Upper lobe of right lung (tissue), 1 donor: ENCODE data around the gene TANGO6. TPM values are rescaled to one million over a fixed set of nuclear protein-coding genes. Genes with fewer than 3 reads are reported as not detected.

Experiments used
- ATAC-seq: fragments of 200-7000 bp; cut with Tn5 transposase; one replicate; pipeline ENCODE4 v1.9.1; 2020; ENCODE audit warnings: mild to moderate bottlenecking, moderate library complexity
- DNase-seq: peaks from one replicate; pipeline ENCODE4 v3.0.0-alpha.2; 2020
- H3K27ac ChIP-seq: fragments of 200-600 bp; one replicate; pipeline ENCODE4 v1.8.0; 2022
- H3K27me3 ChIP-seq: fragments of 200-600 bp; one replicate; pipeline ENCODE4 v1.8.0; 2022; ENCODE audit warnings: mild to moderate bottlenecking
- H3K36me3 ChIP-seq: fragments of 200-600 bp; one replicate; pipeline ENCODE4 v1.8.0; 2022
- H3K4me1 ChIP-seq: fragments of 200-600 bp; one replicate; pipeline ENCODE4 v1.8.0; 2022
- H3K4me3 ChIP-seq: fragments of 200-600 bp; one replicate; pipeline ENCODE4 v1.8.0; 2022; ENCODE audit warnings: mild to moderate bottlenecking
- H3K9me3 ChIP-seq: fragments of 200-600 bp; one replicate; pipeline ENCODE4 v1.8.0; 2022
- CTCF ChIP-seq: fragments of 200-600 bp; IDR thresholded peaks from one replicate; pipeline ENCODE4 v1.8.0; 2022; ENCODE audit warnings: antibody characterized with exemption
- intact Hi-C: fragments of 100-400 bp; cut with DNase I; formaldehyde crosslinking; loops from one replicate; pipeline ENCODE4 v1.11.0; 2022
- total RNA-seq: library from RNA; stranded (reverse); fragmentation: NEBNext Ultra II Directional; extraction: Animal tissue kit (Norgen Biotek cat#: 25700); gene quantifications from one replicate; pipeline ENCODE4 v1.2.1, GENCODE V29; 2021
- donor health status: DM: no; HTN: yes; CAD: no; lungs with severe emphysema.

Gene TANGO6
- total RNA-seq, 1 donor from 2014 or later: 19.1 TPM

DNA sequence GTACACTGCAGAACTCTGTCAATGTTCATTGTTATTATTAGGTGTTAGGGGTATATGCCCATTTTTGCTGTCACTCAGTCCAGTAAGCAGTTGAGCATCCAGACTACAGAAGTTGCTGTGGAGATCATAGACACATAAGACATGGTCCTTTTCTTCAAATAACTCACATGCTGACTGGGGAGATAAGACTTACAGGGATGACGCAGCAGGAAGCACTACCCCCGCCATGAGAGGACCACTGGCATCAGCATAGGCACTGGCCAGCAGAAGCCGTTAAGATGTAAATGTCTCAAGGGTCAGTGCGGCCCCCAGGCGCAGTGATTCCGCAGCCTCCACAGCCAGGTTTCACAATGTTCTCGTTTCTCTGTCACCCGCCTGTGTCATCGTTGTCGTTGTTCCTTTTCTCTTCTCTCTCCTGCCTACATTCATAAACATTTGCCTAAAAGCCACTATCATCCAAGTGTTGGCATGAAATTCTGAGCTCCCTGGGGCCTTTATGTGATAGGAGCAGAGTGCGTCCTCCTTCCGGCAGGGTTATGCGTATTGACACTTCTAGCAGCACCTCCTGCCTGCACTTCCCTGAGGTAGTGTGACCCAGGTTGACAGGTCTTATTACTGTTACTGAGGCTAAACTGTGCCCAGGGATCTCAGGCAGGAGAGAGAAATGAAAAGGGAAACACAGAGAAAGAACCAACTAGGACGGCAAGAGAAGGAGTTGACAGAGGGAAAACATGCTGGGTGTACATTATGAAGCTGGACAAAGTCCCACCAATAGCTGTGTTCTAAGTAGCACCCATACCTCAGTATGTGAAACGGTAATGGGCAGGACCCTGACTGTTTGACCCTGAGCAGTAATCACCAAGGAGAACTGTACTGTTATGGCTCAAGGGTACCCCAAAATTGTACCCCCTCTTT, 17.9 kb downstream of the TANGO6 start:
- Histone ChIP-seq H3K27ac (no peak overlapping the region), H3K27me3 (no peaks in the 10 kb centered on the region), H3K4me3 (no peak overlapping the region), H3K9me3 (no peaks in the 10 kb centered on the region), H3K4me1 (no peaks in the 10 kb centered on the region), H3K36me3 (peaks cover 37% of the 10 kb centered on the region)
- no peak for ATAC-seq
- TF ChIP-seq CTCF: no peak
- no peak for DNase-seq
- intact Hi-C loops: no loop called here

DNA sequence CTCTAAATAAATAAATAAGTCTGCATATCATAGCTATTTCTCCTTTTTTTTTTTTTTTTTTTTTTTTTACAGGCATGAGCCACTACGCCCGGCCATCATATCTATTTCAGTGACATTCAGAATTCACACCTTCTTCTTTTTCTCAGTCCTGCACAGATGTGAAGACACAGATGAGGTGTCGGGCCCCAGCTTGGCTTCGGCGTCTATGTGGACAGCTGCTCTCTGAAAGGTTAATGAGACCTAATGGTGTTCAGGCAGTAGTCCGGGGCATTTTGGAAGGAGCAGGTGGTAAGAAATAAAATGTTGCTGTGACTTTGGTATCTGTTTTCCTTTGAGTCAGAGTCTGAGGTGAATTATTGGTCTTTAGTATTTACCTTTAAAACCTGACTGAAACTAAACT, 23.6 kb downstream of the TANGO6 start:
- Histone ChIP-seq H3K4me3 (no peak overlapping the region), H3K27ac (no peak overlapping the region), H3K36me3 (peaks cover 43% of the 10 kb centered on the region), H3K4me1 (no peaks in the 10 kb centered on the region), H3K27me3 (no peaks in the 10 kb centered on the region), H3K9me3 (no peaks in the 10 kb centered on the region)
- intact Hi-C loops: no loop called here
- TF ChIP-seq CTCF: no peak
- ATAC-seq (no peak), DNase-seq (no peak)

GRCh38 chr16:68869492-68870088, 26.3 kb downstream of the TANGO6 start:
- Histone ChIP-seq H3K9me3 (no peaks in the 10 kb centered on the region), H3K27ac (no peak overlapping the region), H3K4me3 (no peak overlapping the region), H3K4me1 (no peaks in the 10 kb centered on the region), H3K27me3 (no peaks in the 10 kb centered on the region), H3K36me3 (peaks cover 28% of the 10 kb centered on the region)
- no peak for DNase-seq
- intact Hi-C loops: no loop called here
- TF ChIP-seq CTCF: no peak
- no peak for ATAC-seq

GRCh38 chr16:68873635-68874471, 30.5 kb downstream of the TANGO6 start:
- no peak for ATAC-seq
- peaks cover 57% of the 10 kb centered on the region for H3K36me3 ChIP-seq
- no peaks in the 10 kb centered on the region for H3K4me1 ChIP-seq
- H3K27me3 ChIP-seq: no peaks in the 10 kb centered on the region
- no peak for TF ChIP-seq CTCF
- H3K9me3 ChIP-seq: no peaks in the 10 kb centered on the region
- intact Hi-C loops: no loop called here
- no peak for DNase-seq
- H3K27ac ChIP-seq: no peak overlapping the region
- H3K4me3 ChIP-seq: no peak overlapping the region

DNA sequence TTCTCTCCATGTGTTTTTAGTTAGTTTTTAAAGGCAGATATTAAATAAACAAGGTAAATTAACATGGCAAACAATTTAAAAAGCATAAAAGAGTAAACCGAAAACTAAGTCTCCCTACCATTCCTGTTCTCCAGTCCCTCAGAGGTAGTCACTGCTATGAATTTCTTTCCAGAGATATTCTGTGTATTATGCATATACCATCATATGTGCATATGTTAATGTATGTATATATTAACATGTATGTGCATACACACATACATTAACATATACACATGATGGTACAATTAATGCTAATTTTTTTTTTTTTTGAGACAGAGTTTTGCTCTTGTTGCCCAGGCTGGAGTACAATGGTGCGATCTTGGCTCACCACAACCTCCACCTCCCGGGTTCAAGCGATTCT, 32.5 kb downstream of the TANGO6 start:
- Histone ChIP-seq H3K27me3 (no peaks in the 10 kb centered on the region), H3K4me3 (no peak overlapping the region), H3K36me3 (peaks cover 69% of the 10 kb centered on the region), H3K27ac (no peak overlapping the region), H3K4me1 (no peaks in the 10 kb centered on the region), H3K9me3 (no peaks in the 10 kb centered on the region)
- intact Hi-C loops: no loop called here
- TF ChIP-seq CTCF: no peak
- no peak for ATAC-seq
- DNase-seq: no peak
